Lung microvascular endothelial cell (primary cell): ENCODE data around the gene CSRP3. TPM values are rescaled to one million over a fixed set of nuclear protein-coding genes. Genes with fewer than 3 reads are reported as not detected.

Source experiments
- DNase-seq, 2 donors: peaks; one replicate each; pipeline versions ENCODE4 v3.0.0 to v3.0.0-alpha.2; 2010; ENCODE audit warnings: low read depth in 2 of 2
- total RNA-seq: library from RNA; depleted of rRNA; stranded (reverse); fragments of >200 nt; gene quantifications from 2 replicates; pipeline ENCODE4 v1.2.1, GENCODE V29; 2014

CSRP3 gene
- not detected in 2 replicates for total RNA-seq

DNA sequence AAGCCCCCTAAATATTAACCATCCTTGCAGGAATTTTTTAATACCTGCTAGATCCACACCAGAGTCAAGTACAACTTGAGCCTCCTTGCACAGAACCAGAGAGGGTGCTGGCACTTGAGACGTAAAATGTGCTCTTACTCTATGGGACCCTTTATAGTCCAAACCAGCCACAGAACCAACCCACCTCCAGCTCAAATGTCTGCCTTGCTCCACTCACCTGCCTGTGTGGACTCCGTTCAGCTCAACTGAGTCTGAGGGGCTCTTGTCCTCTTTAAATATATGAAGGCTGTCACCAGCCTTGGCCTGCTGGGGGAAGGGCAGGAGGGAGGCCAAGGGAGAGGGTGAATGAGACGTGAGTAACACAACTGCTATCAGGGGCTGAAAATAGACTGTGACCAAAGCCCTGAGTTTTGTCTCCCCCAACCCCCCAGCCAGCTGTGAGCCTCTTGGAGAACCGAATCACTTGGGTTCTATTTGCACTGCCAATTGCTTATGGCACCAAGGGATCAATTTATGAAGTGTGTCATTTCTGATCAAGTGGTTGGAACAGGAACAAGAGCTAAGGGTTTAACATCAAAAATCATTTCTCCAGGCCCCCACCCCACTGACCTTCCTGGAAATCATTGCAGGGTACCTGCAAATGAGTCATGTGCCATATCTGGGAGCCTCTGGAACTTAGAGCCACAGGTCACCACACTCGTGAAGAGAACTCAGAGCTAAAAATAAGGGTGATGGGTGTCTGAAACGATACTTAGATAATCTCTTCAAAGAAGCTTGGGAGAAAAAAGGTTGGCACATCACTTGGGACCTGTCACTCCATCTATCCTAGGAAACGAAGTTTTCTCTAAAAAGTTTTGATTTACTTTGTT lies at the start of gene CSRP3:
Gene CSRP3 (minus strand): TSS at position 247 of the 869 bp plus-strand sequence. CDS start 9,535 bp downstream, outside the sequence.
- no peak for DNase-seq

DNA sequence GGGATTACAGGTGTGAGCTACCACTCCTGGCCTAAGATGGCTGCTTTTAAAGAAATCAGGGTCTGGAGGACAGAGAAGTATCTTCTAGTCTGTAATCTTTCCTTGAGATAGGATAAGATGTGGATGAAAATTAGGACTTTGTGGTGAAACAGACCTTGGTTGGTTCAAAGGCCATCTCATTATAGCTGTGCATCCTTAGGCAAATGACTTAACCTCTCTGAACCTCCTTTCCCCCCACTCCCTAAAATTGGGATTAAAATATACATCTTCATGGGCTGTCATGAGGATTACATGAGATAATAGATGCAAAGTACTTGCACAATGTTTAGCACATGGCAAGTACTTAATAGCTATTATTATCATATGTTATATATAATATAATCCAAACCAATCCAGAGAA lies 49.8 kb upstream of the CSRP3 start:
- no peak for DNase-seq

DNA sequence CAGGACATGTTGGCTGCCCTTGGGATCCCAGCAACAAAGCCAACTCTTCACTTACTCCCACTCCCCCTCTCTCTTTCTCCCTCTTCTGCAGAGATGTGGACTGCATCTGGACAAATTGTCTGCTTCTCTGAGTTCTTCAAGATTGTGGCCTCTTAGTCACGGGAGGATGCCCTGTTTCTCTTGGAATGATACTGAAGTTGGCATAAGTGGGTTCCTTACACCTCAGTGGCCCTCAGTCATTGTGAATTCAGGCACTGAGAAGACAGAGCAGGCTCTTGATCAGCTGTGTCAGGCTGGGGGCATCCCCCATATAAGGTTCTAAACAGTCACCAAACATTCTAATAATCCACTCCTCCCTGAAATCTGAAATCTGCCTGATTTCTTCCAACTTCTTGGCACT lies 45.0 kb upstream of the CSRP3 start:
- no peak for DNase-seq

DNA sequence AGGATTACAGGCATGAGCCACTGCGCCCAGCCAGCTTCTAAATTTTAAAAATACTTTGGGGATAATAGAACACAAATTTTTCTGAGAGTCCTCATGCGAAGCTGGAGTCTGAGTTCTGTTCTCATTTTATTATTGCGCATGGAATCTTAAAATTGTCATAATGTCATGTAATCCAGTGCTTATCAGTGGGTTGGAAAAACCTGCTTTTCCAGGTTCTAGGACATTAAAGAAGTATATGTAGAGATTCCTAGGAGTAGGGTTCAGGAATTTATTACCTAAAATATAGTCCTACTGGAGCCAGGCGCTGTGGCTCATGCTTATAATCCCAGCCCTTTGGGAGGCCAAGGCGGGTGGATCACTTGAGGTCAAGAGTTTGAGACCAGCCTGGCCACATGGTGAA lies 43.6 kb upstream of the CSRP3 start:
- DNase-seq, result no peak

DNA sequence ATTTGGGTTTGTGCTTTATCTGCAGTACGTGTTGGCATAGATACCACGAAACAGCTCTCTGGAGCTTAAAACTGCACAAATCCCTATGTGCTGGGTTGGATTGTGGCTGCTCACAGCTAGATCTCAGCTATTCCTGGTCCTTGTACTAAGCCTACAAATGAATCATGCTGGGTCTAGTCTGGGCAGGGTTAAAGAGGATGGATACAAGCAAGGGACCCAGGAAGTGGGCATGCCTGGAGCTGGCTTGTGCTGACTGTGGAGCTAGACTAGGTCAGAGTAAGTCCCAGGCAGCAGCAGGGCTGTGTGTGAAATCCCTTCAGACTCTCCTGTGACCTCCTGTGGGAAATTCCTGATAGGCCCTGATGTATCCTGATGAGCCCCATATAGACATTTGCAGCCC lies 42.8 kb upstream of the CSRP3 start:
- no peak for DNase-seq

DNA sequence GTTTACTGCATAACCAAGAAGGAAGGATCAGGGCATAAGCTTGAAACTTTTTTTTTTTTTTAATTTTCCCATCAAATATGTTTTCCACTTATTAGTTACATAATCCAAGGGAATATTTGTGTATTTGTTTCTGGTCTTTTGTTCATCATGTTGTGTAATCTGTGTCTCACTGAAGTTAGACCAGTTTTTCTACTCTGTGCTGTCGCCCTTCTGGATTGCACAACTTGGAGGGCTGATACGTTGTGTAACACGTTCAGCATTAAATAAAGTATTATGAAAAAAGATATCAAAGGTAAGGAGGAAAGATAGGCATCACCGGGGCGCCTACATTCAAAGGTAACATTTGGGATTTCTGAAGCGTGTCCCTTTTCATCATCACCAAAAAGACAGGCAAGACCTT lies 42.3 kb upstream of the CSRP3 start:
- no peak for DNase-seq

DNA sequence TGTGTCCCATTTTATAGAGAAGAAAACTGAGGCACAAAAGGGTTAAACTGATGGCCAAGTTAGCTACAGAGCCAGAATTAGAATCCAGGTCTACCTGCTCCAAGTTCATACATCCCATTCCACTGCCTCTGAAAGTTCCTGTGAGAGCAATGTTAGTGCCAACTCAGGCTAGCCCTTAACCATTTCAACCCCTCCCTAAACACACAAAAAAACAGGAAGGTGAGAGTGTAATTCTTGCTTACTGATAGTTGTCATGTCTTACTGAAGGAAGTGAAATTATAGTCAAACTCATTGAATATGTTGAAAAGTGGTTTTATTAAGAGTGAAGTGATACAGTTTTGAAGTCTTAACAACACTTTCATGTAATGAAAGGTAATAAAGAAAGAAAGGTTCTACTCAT lies 41.8 kb upstream of the CSRP3 start:
- DNase-seq, result no peak

DNA sequence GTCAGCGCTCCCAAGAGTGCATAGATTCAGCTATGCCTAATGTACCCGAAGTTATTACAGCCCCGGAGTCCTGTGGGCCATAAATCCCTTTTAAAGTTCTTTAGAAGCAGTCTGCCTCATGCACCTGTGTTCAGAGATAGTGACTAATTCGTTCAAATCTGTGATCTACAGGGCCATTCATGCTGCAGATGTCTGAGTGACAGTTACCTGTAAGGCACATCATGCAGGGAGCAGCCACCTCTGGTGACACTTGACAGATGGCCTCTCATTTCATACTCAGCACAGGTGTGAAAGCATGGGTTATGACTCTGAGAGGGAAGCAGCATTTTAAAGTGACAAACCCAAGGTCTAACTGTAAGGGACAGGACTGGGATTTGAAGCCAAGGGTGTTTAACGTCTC lies 41.4 kb upstream of the CSRP3 start:
- no peak for DNase-seq

DNA sequence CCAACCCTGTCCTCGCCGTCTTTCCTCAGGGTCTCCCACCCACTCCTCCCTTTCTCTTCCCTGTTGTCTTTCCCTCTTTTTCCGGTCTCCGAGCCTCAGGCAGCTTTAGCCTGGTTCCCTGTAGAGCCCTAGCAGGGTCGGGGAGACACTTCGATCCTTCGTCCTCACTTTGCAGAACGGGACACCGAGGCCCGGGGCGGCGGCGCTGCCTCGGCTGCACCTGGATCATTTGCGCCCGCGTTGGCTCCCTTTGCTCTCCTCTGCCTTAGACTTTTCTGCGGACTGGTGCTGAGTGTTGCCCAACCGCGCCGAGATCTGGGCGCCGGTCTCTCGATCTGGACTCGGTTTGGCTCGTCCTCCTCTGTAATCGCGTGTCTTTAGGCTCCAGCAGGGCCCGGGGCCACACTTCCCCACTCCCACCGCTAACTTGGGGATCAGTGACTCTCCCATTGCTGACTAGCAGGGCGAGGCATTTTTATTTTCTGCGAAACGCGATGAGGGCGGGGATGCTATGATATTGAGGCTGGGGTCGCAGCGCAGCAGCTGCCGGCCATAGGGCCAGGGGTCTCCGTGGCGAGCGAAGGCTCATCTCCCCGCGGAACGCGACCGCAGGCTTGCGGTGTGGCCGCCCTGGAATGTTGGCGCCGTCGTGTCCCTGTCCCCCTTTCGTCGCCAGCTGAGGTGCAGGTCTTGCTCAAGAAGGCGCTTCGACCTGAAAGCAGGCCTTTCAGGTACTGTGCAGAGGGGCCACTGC lies 40.6 kb upstream of the CSRP3 start:
- DNase-seq, result no peak

DNA sequence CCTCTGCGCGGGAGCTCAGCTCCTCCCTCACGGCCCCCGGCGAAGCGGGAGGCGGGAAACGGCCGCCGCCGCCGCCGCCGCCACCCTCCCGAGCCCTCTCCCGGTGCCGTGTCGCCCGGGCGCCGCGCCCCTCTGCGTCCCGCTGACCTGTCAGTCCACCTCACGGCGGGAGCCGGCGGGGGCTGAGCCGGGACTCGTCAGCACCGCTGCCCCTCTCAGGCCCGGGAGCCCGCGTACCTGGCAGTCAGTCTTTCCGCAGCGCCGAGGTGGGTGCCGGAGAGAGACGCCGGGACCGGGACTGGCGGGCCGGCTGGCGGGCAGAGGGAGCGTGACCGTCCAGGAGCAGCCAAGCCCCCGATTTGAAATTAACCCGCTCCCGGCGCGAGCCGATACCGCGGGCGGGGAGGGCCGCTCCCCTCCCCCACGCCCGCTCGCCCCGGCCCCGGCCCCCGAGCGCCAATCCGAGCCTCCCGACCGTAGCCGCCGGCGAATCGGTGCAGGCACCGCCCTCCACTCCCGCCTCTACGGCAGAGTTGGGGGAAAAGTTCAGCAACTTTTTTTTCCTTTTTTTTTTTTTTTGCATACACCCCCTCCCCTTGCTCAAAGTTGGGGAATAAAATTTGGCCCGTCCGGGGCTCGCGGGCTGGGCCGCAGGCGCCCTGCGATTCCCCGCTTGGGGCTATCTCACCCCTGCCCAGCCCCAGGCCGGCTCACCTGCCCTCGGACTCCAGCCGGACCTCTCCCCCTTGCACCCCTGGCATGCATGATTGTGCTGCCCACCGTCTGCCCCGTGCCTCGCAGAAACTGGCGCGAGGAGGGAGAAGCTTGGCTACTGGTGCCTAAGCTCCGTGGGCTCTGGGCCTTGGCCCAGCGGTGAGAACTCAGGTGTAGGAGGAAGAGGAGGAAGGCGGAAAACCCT lies 39.7 kb upstream of the CSRP3 start:
- peak; percentile 7 to 35 for DNase-seq

DNA sequence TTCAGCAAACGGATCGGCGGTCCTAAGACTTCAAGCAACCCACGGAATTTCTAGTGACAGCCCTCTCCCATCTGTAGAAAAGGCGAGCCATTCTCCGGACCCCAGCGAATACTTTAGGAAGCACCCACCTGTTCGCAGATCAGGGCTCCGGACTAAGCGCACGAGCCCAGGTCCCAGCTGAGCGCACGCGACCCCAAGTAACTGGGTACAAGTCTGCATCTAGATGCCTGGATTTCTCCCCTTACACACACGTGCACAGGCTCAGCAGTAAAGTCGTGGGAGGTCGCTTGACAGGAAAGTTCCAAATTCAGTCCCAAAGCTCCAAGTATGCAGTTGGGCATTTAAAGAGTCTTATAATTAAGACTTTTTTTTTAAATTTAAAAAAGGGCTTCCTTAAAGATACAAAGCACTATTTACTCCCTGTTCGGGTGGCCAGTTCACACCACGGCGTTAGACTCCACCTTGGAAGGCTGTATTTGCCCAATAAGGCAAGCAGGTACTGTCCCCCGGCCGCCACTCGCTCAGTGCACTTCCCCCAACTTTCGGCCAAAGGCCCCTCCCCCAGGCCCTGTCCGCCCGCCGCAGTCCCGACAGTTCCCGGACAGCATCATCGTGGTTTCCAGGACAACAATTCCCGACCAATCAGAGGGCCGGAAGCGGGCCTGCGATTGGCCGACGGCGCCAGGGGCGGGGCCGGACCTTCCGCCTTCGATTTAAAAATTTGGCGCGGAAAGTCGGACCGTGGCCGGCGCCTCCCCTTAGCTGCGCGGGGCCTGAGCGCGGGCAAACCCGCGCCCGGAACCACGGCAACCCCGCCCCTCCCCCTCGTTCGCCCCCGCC lies 38.9 kb upstream of the CSRP3 start, which contains the start of gene E2F8:
Gene E2F8 (minus strand): TSS at position 526 of the 840 bp plus-strand sequence. CDS start 824 bp downstream, outside the sequence.
- DNase-seq, result peak; percentile 94 to 97

DNA sequence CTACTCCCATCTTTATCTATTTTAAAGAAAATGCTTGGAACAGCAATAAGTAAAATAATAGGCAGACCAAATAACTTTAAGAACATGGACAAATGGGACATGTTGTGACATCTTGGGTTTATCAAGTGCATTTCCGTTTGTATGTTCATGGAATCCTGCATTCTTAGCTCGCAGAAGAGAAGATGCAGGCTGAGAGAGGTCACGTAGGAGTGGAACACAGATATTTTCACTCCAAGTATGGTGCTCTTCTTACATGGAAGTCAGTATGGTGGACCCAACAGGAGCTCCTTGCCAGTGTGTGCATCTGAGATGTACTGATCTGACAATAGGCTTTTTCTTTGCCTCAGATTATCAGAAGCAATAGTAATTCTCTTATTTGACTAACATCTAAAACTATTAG lies 37.3 kb upstream of the CSRP3 start:
- DNase-seq, result no peak

DNA sequence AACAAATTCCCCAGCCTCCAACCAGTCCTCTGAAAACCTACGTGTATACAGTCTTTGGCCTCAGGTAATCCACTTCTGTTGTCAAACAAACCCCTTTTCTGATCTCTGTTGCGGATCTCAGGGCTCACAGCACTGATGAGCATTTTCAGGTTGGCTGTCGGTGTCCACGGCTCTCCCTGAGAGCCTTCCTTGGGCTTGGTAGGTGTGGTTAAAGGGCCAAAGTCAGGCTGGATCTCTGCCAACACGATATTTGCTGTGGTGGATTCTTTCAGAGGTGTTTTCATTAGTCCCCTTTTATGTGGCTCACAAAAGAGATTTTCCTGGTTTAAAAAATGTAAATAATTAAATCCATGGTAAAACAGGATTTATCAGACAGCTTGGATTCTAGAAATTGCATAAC lies 36.0 kb upstream of the CSRP3 start:
- no peak for DNase-seq

DNA sequence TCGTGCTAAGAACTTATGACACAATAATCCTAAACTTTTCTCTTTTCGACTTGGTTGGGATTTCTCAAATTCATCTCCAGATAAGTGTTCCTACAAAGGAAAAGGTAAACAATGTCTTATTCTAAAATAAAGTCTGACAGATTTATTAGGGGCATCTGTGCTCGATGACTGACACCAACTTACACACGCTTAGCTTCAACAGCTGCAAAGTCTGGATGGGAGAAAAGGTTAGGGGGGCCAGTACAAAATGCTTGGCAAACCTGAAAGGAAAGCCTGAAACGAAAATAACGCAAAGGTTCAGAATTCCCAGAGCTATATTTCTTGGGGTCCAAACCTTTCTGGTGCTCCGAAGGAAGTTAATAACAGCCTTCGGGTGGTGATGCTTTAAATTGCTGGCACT lies 35.6 kb upstream of the CSRP3 start:
- DNase-seq, result no peak

DNA sequence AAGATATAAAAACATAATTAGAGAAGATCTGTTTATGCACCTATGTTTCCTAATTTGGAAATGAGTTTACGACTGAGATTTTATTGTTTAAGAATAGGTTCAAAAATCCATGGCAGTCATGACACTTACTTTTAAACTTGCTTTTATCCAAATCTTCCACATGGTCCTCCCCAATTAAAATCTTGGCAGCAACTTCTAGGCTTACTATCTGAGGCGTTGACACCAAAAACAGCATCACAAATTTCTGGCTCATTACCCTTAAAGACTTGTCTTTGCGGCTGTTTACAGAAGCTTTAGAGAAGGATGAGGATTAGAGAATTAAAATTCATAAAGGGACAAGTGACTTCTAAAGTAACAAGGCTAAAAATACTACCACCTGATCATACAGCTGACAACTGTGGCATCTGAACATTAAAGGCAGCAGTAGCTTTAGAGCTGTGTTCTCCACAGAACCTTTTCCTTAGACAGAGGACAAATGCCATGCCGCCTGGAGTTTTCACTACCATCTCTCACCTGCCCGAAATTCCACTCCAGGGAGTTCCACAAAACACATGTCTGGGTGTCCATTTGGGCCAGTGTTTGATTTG lies 32.5 kb upstream of the CSRP3 start:
- DNase-seq, result no peak

DNA sequence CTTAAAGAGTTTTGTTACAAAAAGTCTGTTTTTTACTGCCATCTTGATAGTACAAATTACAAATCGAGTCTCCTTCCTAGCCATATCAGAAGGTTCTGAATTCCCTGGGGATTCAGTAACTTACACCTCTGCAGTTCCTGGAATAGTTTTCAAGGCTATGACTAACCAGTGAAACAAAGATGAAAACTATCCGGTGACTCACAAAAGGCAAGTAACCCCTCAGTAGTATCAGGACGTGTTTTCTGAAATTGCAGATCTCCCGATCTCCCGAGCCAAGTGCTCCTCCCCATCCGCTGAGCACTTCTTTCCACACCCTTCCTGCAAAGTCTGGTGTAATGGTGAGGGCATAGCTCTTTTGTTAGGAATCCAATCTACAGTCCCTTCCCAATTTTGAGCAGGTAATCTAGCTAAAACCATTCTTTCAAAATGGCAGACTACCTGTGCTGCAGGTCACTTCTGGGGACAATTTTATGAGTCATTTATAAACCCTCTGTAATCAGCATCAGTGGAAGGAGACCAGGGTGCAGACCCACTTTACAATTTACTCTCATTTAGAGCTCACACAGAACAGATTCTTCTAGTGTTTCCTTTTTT lies 31.2 kb upstream of the CSRP3 start:
- DNase-seq, result peak; percentile 17 to 93

DNA sequence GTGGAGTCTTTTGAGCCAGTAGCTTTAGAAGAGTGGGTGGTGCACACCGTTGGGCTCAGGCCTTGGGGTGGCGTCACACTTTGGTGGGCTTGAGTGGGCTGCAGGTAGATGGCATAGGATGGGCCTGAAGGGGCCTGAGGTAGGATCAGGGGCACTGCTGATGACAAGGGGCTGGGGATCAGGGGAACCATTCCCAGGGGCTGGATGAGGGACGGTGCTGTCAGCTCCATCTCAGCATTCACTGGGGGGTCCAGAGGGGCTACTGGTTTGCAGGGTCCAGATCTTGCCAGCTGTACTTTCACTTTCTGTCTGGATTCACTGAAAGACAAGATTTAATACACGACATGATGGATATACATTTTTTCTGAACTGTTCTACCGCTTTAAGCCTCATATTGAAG lies 27.9 kb upstream of the CSRP3 start:
- no peak for DNase-seq

DNA sequence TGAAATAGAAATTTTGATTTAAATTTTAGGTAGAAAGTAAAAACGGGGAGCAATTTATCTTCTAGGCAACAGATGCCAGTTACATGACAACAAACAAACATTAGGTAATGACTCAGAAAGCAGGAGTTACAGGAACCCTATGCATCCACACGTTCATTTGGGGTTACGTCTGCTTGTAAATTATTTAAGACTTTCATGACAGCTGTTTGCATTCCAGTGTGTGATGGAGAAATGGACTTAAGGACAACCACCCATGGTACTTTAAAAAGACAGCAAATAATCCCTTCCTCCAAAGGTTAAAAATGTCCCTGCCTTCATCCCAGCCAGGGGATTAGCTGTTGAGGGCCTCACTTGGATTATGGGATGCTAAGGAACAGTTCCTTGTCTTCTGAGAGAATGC lies 27.2 kb upstream of the CSRP3 start:
- no peak for DNase-seq

DNA sequence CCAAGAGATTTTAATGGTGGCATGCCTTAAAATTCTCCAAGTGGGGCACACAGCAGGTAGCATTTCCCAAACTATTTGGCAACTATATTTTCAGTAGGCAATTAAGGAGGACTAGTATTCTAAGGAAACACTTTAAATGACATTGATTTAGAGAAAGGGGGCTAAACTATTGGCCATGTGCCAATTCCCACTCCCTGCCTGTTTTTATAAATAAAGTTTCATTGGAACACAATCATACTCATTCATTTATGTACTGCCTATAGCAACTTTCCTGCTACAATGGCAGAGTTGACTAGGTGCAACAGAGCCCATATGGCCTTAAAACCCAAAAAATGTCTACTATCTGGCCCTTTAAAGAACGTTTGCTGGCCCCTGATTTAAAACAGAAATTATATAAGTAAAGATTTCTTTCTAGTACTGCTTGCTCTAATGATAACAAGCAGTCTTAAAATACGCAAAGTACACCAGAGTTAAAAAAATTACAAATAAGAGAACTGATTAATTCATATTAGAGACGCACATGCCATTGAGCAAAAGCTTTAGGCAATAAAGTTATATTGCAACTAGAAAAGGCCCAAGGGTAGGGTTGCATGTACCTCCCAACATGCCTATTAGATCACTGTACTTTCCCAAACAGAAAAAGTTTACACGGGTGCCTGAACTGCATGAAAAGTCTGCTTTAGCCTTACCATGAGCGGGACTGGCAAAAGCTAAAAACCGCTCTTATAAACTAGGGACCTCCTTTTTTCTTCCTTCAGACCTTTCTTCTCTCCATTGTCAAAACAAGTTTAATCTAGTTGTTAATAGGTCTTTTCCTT lies 24.8 kb upstream of the CSRP3 start:
- no peak for DNase-seq
